DND-41 (cell line): ENCODE data around the gene BFSP2.
"Not testable (repeated sequence)": the region's sequence is repeated elsewhere in the genome, so short reads cannot be mapped to it uniquely, and the experiment has no call there.

Experiments used
- ATAC-seq: fragments of 200-7000 bp; cut with Tn5 transposase; 3 replicates; pipeline ENCODE4 v1.9.1; 2021; ENCODE audit warnings: low read depth; ENCODE audit not compliant: insufficient read depth
- DNase-seq: peaks from one replicate; pipeline ENCODE4 v3.0.0-alpha.2; 2020
- H2AFZ ChIP-seq: 2 replicates; pipeline ENCODE4 v1.6.0; 2012; ENCODE audit warnings: low read depth, low read length
- H3K27ac ChIP-seq: 2 replicates; pipeline ENCODE4 v1.5.1; 2012; ENCODE audit warnings: low read length, inconsistent platforms
- H3K27me3 ChIP-seq: fragments of 200-600 bp; sonication (generic); 2 replicates; pipeline ENCODE4 v1.6.0; 2012; ENCODE audit warnings: low read length, mild to moderate bottlenecking, inconsistent platforms; ENCODE audit not compliant: insufficient read depth, poor library complexity
- H3K36me3 ChIP-seq: 2 replicates; pipeline ENCODE4 v1.5.1; 2012; ENCODE audit warnings: low read length, inconsistent platforms; ENCODE audit not compliant: insufficient read depth
- H3K4me1 ChIP-seq: 2 replicates; pipeline ENCODE4 v1.5.1; 2012; ENCODE audit warnings: mild to moderate bottlenecking, low read length; ENCODE audit not compliant: insufficient read depth
- H3K4me2 ChIP-seq: 2 replicates; pipeline ENCODE4 v1.6.0; 2012; ENCODE audit warnings: mild to moderate bottlenecking, moderate library complexity, low read length, inconsistent platforms; ENCODE audit not compliant: insufficient read depth
- H3K4me3 ChIP-seq, 2 experiments: fragments of 200-600 bp in 1 of 2; shearing (Covaris generic) in 1 of 2; 2 replicates each; pipeline ENCODE4 v1.5.1; 2012 to 2016; ENCODE audit warnings: inconsistent platforms in 2 of 2, low read length in 2 of 2, mild to moderate bottlenecking in 2 of 2, low read depth in 1 of 2, moderate library complexity in 1 of 2
- H3K79me2 ChIP-seq: 2 replicates; pipeline ENCODE4 v1.6.0; 2012; ENCODE audit warnings: low read length, inconsistent platforms; ENCODE audit not compliant: insufficient read depth
- H3K9ac ChIP-seq: 2 replicates; pipeline ENCODE4 v1.6.0; 2012; ENCODE audit warnings: low read depth, mild to moderate bottlenecking, inconsistent platforms, low read length, moderate library complexity
- H3K9me3 ChIP-seq: 2 replicates; pipeline ENCODE4 v1.5.1; 2012; ENCODE audit warnings: low read length, moderate library complexity, mild to moderate bottlenecking, inconsistent platforms; ENCODE audit not compliant: insufficient read depth, severe bottlenecking
- H4K20me1 ChIP-seq: 2 replicates; pipeline ENCODE4 v1.6.0; 2012; ENCODE audit warnings: low read length; ENCODE audit not compliant: insufficient read depth
- CTCF ChIP-seq: IDR thresholded peaks from 2 replicates; pipeline ENCODE4 v1.5.1; 2012; ENCODE audit warnings: borderline replicate concordance, low read length, moderate library complexity, mild to moderate bottlenecking; ENCODE audit not compliant: poor library complexity, severe bottlenecking; ENCODE audit errors: extremely low read depth
- EZH2 ChIP-seq: IDR thresholded peaks from 3 replicates; pipeline ENCODE4 v1.6.1; 2012; ENCODE audit warnings: borderline replicate concordance, low read depth, mild to moderate bottlenecking, moderate library complexity, low read length, inconsistent platforms; ENCODE audit not compliant: severe bottlenecking

BFSP2 gene

DNA sequence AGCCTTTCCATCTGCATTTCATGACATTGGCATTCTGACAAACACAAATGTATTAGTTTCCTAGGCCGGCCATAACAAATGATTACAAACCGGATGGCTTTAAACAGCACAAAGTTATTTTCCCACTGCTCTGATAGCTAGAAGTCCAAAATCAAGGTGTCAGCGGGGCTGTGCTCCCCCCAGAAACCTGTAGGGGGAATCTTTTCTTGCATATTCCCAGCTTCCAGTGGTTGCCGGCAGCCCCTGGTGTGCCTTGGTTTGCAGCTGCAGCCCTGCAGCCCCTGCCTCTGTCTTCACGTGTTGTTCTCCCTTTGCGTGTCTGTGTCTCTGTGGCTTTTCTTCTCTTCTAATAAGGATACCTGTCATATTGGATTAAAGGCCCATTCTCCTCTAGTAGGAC, 94.6 kb downstream of the BFSP2 start:
- TF ChIP-seq EZH2: no peak
- TF ChIP-seq CTCF: no peak
- H4K20me1 ChIP-seq: no peaks in the 10 kb centered on the region
- H3K27me3 ChIP-seq: no peaks in the 10 kb centered on the region
- H2AFZ ChIP-seq: no peak overlapping the region
- H3K9ac ChIP-seq: no peak overlapping the region
- H3K9me3 ChIP-seq: no peaks in the 10 kb centered on the region
- DNase-seq (no peak), ATAC-seq (no peak)
- no peak overlapping the region for H3K27ac ChIP-seq
- no peaks in the 10 kb centered on the region for H3K4me1 ChIP-seq
- H3K79me2 ChIP-seq: no peaks in the 10 kb centered on the region
- no peak overlapping the region for H3K4me3 ChIP-seq
- H3K36me3 ChIP-seq: no peaks in the 10 kb centered on the region
- H3K4me2 ChIP-seq: no peak overlapping the region

GRCh38 chr3:133502542-133502941, 102.7 kb downstream of the BFSP2 start:
- H3K4me3 ChIP-seq, H4K20me1 ChIP-seq, H3K79me2 ChIP-seq, ATAC-seq, H3K9me3 ChIP-seq, H3K4me1 ChIP-seq, H2AFZ ChIP-seq, H3K9ac ChIP-seq, H3K36me3 ChIP-seq, H3K27ac ChIP-seq, H3K4me2 ChIP-seq, H3K27me3 ChIP-seq, DNase-seq: not testable (repeated sequence)

DNA sequence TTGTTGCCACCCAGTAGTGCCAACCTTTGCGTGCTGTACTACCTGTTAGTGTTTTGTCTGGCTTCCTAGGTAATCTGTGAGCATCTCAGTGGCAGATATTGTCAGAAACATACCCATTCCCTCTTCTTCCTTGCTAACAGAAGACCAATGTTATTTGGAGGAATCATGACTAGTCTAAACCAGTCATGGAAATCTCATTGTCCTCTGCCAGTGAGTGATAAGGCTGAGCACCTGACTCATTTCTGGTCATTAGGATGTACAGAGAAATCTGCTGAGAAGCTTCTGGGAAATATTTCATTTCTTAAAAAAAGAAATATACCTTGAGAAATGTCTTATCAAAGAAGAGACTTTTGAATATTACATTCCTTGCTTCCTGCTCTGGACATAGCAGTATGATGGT, 103.6 kb downstream of the BFSP2 start:
- Histone ChIP-seq H3K27me3 (peaks cover 3% of the 10 kb centered on the region), H3K4me3 (no peak overlapping the region), H3K4me1 (no peaks in the 10 kb centered on the region), H3K27ac (no peak overlapping the region), H3K9me3 (no peaks in the 10 kb centered on the region), H2AFZ (no peak overlapping the region), H3K4me2 (no peak overlapping the region), H4K20me1 (no peaks in the 10 kb centered on the region), H3K9ac (no peak overlapping the region), H3K36me3 (no peaks in the 10 kb centered on the region), H3K79me2 (no peaks in the 10 kb centered on the region)
- DNase-seq (no peak), ATAC-seq (no peak)
- TF ChIP-seq EZH2 (no peak), CTCF (no peak)

- Histone ChIP-seq H2AFZ (no peak overlapping the region), H3K4me3 (no peak overlapping the region), H3K27ac (no peak overlapping the region), H3K79me2 (no peaks in the 10 kb centered on the region), H4K20me1 (no peaks in the 10 kb centered on the region), H3K36me3 (no peaks in the 10 kb centered on the region), H3K27me3 (peaks cover 3% of the 10 kb centered on the region), H3K9ac (no peak overlapping the region), H3K9me3 (no peaks in the 10 kb centered on the region), H3K4me1 (no peaks in the 10 kb centered on the region), H3K4me2 (no peak overlapping the region)
- no peak for ATAC-seq
- TF ChIP-seq CTCF (no peak), EZH2 (no peak)
- no peak for DNase-seq
Measured at GRCh38 chr3:133504736-133505135, 104.9 kb downstream of the BFSP2 start.
